LNCaP clone FGC (cell line): Measurements from ENCODE around the gene PALLD.

Source experiments
- DNase-seq: peaks from one replicate; pipeline ENCODE4 v3.0.0-alpha.2; 2011; ENCODE audit warnings: low read depth
- H3K4me3 ChIP-seq: 2 replicates; pipeline ENCODE4 v1.5.1; 2011; ENCODE audit warnings: mild to moderate bottlenecking, low read depth, low read length, control low read depth
- TF ChIP-seq, protein P1 (sequence below): IDR thresholded peaks from 2 replicates; pipeline ENCODE4 v1.5.1; 2012; ENCODE audit warnings: mild to moderate bottlenecking; ENCODE audit not compliant: control insufficient read depth, insufficient read depth; ENCODE audit errors: extremely low read depth

Gene PALLD

DNA sequence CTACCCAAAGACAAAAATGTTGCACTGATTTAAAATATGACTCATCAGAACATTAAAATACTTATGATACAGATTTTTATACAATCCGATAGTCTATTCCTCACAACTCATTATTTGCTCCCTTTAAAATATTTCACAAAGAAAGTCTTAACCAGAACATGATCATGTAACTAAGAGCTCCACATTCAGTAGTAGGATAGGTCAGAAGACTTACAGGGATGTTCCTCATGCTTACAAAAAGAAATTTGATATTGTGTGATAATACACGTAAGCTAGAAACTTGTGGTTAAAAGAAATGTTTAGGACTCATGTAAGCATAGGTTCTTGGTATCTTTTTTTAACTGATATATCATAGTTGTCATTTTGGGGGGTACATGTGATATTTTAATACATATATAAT is 235.9 kb downstream of the PALLD start:
- TF ChIP-seq, protein P1, sequence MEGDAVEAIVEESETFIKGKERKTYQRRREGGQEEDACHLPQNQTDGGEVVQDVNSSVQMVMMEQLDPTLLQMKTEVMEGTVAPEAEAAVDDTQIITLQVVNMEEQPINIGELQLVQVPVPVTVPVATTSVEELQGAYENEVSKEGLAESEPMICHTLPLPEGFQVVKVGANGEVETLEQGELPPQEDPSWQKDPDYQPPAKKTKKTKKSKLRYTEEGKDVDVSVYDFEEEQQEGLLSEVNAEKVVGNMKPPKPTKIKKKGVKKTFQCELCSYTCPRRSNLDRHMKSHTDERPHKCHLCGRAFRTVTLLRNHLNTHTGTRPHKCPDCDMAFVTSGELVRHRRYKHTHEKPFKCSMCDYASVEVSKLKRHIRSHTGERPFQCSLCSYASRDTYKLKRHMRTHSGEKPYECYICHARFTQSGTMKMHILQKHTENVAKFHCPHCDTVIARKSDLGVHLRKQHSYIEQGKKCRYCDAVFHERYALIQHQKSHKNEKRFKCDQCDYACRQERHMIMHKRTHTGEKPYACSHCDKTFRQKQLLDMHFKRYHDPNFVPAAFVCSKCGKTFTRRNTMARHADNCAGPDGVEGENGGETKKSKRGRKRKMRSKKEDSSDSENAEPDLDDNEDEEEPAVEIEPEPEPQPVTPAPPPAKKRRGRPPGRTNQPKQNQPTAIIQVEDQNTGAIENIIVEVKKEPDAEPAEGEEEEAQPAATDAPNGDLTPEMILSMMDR = no peak
- no peak overlapping the region for H3K4me3 ChIP-seq
- no peak for DNase-seq

DNA sequence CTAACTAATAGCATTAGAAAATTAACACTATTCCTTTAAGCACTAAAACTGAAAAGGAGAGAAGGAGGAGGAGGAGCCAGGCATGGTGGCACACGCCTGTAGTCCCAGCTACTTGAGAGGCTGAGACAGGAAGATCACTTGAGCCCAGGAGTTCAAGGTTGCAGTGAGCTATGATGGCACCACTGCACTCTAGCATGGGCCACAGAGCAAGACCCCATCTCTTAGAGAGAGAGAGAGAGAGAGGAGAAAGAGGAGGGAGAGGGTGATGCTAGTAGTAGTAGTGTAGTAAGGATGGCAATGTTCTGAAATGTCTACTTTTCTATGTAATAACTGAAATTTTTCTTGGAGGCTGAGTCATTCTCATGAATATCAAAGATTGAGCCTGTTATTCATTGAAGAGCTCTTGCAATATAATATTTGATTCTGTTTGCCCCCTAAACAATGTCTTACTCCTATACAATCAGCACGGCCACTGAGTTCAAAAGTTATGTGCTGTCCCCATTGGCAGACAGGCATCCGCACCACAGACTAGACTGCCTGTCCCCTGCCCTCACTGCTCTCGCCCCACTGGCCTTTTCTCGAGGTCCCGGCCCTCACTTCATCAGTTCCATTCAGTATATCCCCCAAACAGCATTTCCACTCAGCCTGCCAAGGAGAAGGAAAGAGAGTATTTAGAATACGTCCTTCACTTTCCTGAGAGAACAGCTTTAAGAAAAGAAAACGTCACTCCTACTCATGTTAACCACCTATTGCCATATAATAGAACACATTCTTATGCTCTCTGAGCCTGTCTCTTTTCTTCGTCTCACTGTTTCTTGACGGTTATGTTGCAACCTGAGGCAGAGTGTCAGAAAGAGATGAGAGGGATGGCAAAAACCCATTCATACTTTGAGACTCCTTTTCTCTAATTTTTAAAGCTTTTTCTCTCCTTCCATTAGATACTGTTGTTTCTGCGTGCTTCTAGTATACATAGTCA is 238.1 kb downstream of the PALLD start:
- no peak overlapping the region for H3K4me3 ChIP-seq
- TF ChIP-seq, protein P1 = no peak
- DNase-seq = no peak

DNA sequence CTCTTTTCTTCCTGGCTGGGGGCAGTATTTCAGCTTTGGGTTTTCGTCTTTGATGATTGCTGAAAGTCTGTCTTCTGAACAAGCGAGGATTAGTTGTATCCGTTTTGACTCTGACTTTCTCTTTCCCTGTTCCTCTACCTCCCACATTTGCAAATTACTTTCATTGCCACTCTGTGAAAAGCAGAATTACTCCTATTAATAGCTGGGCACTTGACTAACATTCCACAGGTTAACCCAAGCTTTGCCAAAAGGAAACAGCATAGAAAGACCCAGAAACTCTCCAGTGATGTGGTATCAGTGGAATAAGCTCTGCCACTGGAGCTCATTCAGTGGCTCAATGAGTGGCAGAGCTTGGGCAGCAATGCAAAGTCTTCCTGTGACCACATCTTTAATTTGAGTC is 238.9 kb downstream of the PALLD start:
- TF ChIP-seq, protein P1 = no peak
- H3K4me3 ChIP-seq = no peak overlapping the region
- no peak for DNase-seq

DNA sequence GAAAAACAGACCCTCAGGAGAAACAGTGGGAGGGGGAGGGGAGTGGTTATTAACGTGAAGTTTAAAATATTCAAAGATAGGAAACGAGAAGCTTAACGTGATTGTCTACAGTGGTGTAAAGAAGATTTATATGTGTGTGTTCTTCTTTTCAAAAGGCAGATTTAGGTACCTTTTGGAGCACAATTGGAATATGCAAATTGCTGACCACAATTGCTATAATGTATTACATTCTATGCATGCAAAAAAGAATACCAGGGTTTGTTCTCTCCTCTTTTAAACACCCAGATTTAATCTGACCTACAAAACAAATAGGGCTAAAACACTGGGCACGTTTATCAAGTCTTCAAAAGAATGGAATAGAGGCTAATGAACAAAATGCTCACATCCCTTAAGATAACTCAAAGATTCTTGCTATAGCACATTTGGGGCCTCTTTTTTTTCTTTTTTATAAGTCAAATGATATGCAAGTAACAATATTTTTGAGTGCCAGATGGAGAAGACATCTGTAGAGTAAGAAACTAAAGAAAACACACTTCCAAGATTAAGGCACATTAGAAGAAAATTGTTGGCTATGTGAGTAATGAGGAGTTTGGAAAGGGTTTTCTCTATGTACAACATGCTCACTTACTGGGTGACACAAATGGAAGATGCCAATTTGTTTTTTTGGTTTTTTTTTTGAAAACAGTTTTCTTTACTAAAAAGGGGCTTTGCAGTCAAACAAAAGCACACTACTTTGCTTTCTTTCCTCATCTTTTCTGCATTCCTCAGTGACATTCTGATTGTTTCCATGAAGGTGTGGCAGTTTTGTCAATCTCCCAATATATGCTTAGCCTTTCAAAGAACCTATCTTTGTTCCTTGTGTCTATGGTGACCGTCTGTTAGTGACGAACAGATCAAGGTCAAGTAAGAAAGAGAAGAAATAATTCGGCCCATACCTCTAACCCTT is 240.3 kb downstream of the PALLD start:
- TF ChIP-seq, protein P1 = no peak

DNA sequence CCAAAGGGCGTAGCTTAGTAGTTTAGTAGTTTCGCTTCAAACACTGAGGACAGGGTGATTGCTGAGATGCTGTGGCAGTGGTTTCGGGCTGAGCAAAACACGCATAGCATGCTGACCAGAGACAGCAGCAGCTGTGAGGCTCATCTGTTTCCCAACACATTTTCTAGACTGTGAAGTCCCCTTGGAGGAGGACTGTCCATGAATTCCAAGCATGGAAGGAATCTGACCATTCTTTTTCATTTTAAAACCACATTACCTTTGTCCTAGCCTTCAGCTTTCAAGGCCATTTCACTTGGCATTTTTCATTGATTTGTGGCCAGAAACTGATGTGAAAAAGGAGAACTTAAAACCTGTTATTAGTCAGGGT is 240.9 kb downstream of the PALLD start:
- DNase-seq = no peak
- no peak overlapping the region for H3K4me3 ChIP-seq
- TF ChIP-seq, protein P1 = no peak

More for the DNA sequence above, 240.3 kb downstream of the PALLD start:
- no peak overlapping the region for H3K4me3 ChIP-seq
- DNase-seq = no peak

DNA sequence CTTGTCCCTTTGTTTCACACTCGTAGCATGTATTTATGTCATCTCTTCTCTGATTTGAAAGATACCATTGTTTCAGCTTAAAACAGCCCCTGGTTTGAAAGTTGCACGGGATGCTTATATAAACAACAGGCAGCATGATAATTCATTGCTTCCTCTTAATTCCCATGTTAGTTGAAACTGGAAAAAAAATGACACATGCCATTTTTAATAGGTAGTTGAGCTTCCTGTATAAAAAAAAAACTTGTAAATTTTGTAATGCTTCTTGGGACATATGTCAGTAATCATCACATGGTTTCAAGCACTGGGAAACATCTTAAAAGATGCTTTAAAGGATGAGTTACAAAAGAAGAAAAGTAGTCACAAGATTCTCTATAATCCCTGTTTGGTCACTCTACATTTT is 243.0 kb downstream of the PALLD start:
- no peak overlapping the region for H3K4me3 ChIP-seq
- TF ChIP-seq, protein P1 = no peak
- DNase-seq = no peak
